ENCODE data around the gene PIGQ. TPM values are rescaled to one million over a fixed set of nuclear protein-coding genes. Genes with fewer than 3 reads are reported as not detected.

PIGQ gene
- total RNA-seq, 1 donor from 2014 or later, result 63.6 TPM

GRCh38 chr16:546909-547770 is 22.6 kb upstream of the PIGQ start:
- H3K36me3 Mint-ChIP-seq (ENCODE audit: unreplicated experiment), result no peaks in the 10 kb centered on the region
- H3K27me3 Mint-ChIP-seq (ENCODE audit: unreplicated experiment), result no peaks in the 10 kb centered on the region
- H3K9me3 Mint-ChIP-seq (ENCODE audit: unreplicated experiment), result no peaks in the 10 kb centered on the region
- no peak for DNase-seq (ENCODE audit: extremely low spot score, unreplicated experiment)
- no peak overlapping the region for H3K27ac Mint-ChIP-seq (ENCODE audit: unreplicated experiment)
- TF ChIP-seq CTCF (IDR thresholded peaks at IDR 0.05), result peak; percentile 36
- H3K4me3 Mint-ChIP-seq (ENCODE audit: unreplicated experiment), result no peak overlapping the region
- H3K4me1 Mint-ChIP-seq (ENCODE audit: unreplicated experiment), result peaks cover 11% of the 10 kb centered on the region

GRCh38 chr16:548586-548985 is 21.2 kb upstream of the PIGQ start:
- no peak for DNase-seq (ENCODE audit: extremely low spot score, unreplicated experiment)
- H3K36me3 Mint-ChIP-seq (ENCODE audit: unreplicated experiment), result no peaks in the 10 kb centered on the region
- no peaks in the 10 kb centered on the region for H3K9me3 Mint-ChIP-seq (ENCODE audit: unreplicated experiment)
- no peak overlapping the region for H3K27ac Mint-ChIP-seq (ENCODE audit: unreplicated experiment)
- H3K4me1 Mint-ChIP-seq (ENCODE audit: unreplicated experiment), result peaks cover 2% of the 10 kb centered on the region
- no peak overlapping the region for H3K4me3 Mint-ChIP-seq (ENCODE audit: unreplicated experiment)
- no peak for TF ChIP-seq CTCF (IDR thresholded peaks at IDR 0.05)
- H3K27me3 Mint-ChIP-seq (ENCODE audit: unreplicated experiment), result no peaks in the 10 kb centered on the region

DNA sequence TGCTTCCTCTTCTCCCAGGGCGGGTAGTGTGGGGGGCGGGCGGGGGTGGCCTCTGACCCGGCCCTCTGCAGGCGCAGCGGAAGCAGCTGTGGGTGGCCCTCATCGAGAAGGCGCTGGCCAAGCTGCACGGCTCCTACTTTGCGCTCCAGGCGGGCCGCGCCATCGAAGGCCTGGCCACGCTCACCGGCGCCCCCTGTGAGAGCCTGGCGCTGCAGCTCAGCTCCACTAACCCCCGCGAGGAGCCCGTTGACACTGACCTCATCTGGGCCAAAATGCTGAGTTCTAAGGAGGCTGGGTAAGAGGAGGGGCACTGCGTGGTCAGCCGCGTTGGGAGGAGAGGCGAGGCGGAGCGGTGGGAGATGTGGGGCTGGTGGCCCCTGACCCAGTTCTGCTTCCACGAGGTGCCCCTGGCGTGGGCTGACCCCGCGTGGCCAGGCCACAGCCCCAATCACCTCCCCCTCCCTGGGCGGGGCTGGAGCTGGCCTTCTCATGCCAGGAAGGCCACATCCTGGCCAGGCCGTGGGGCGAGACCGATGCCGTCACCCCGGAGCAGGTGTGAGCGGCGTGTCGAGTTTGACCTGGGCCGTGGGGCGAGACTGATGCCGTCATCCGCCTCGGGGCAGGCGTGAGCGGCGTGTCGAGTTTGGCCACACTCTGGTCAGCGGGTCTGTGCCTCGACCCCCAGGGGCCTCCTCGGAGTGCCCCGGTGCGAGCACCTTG is 20.1 kb upstream of the PIGQ start:
- H3K36me3 Mint-ChIP-seq (ENCODE audit: unreplicated experiment), result peaks cover 3% of the 10 kb centered on the region
- H3K27ac Mint-ChIP-seq (ENCODE audit: unreplicated experiment), result no peak overlapping the region
- no peaks in the 10 kb centered on the region for H3K9me3 Mint-ChIP-seq (ENCODE audit: unreplicated experiment)
- H3K27me3 Mint-ChIP-seq (ENCODE audit: unreplicated experiment), result no peaks in the 10 kb centered on the region
- TF ChIP-seq CTCF (IDR thresholded peaks at IDR 0.05), result no peak
- no peak overlapping the region for H3K4me3 Mint-ChIP-seq (ENCODE audit: unreplicated experiment)
- DNase-seq (ENCODE audit: extremely low spot score, unreplicated experiment), result no peak
- peaks cover 7% of the 10 kb centered on the region for H3K4me1 Mint-ChIP-seq (ENCODE audit: unreplicated experiment)

GRCh38 chr16:551210-551609 is 18.6 kb upstream of the PIGQ start:
- no peaks in the 10 kb centered on the region for H3K27me3 Mint-ChIP-seq (ENCODE audit: unreplicated experiment)

More at GRCh38 chr16:551210-551609, 18.6 kb upstream of the PIGQ start:
- Mint-ChIP-seq H3K4me1 (ENCODE audit: unreplicated experiment) (peaks cover 5% of the 10 kb centered on the region), H3K9me3 (ENCODE audit: unreplicated experiment) (no peaks in the 10 kb centered on the region), H3K36me3 (ENCODE audit: unreplicated experiment) (peaks cover 3% of the 10 kb centered on the region), H3K27ac (ENCODE audit: unreplicated experiment) (no peak overlapping the region), H3K4me3 (ENCODE audit: unreplicated experiment) (no peak overlapping the region)
- TF ChIP-seq CTCF (IDR thresholded peaks at IDR 0.05), result no peak
- no peak for DNase-seq (ENCODE audit: extremely low spot score, unreplicated experiment)
